Stimulated activated CD8-positive, alpha-beta memory T cell treated with anti-CD3 and anti-CD28 coated beads, Interleukin-4, amount 100 ng/mL, for 4 hours (primary cell): Measurements from ENCODE around the gene NR2F2.
"Not testable (repeated sequence)": the region's sequence is repeated elsewhere in the genome, so short reads cannot be mapped to it uniquely, and the experiment has no call there.

Source experiments
- DNase-seq, 2 donors: peaks; one replicate each; pipeline ENCODE4 v3.0.0-alpha.2; 2020; ENCODE audit warnings: low read depth in 2 of 2, low spot score in 1 of 2

The NR2F2 gene

GRCh38 chr15:96365781-96366525 lies 35.5 kb downstream of the NR2F2 start:
- DNase-seq = no peak

- no peak for DNase-seq
Observed at GRCh38 chr15:96366526-96366877, 36.0 kb downstream of the NR2F2 start.

- DNase-seq = no peak
Observed at GRCh38 chr15:96367311-96368200, 37.1 kb downstream of the NR2F2 start.

- DNase-seq = no peak
Observed at GRCh38 chr15:96369351-96369750, 38.9 kb downstream of the NR2F2 start.

GRCh38 chr15:96369825-96370621 lies 39.5 kb downstream of the NR2F2 start:
- DNase-seq = no peak

- DNase-seq = no peak
Observed at GRCh38 chr15:96372554-96372953, 42.1 kb downstream of the NR2F2 start.

- no peak for DNase-seq
Observed at GRCh38 chr15:96374499-96374898, 44.0 kb downstream of the NR2F2 start.

GRCh38 chr15:96379592-96379991 lies 49.1 kb downstream of the NR2F2 start:
- not testable (repeated sequence) for DNase-seq

- DNase-seq = no peak
Observed at GRCh38 chr15:96381463-96381862, 51.0 kb downstream of the NR2F2 start.

- DNase-seq = no peak
Observed at GRCh38 chr15:96385195-96385594, 54.7 kb downstream of the NR2F2 start.

GRCh38 chr15:96388673-96389072 lies 58.2 kb downstream of the NR2F2 start:
- no peak for DNase-seq
